Progenitor cell of endocrine pancreas (in vitro differentiated cells): Measurements from ENCODE around the gene UPF3A. TPM values are rescaled to one million over a fixed set of nuclear protein-coding genes. Genes with fewer than 3 reads are reported as not detected.

Source experiments
- DNase-seq: peaks from one replicate; pipeline ENCODE4 v3.0.0; 2021; ENCODE audit warnings: low spot score; ENCODE audit not compliant: unreplicated experiment
- H3K27ac Mint-ChIP-seq: 2 replicates; pipeline ENCODE4 v1.8.0; 2021; ENCODE audit warnings: mild to moderate bottlenecking, moderate library complexity, mixed read lengths
- H3K27me3 Mint-ChIP-seq: 2 replicates; pipeline ENCODE4 v1.8.0; 2021; ENCODE audit warnings: mixed read lengths
- H3K36me3 Mint-ChIP-seq: 2 replicates; pipeline ENCODE4 v1.8.0; 2022; ENCODE audit warnings: mixed read lengths; ENCODE audit not compliant: insufficient read depth
- H3K4me1 Mint-ChIP-seq: 2 replicates; pipeline ENCODE4 v1.8.0; 2021; ENCODE audit warnings: low read depth, mixed read lengths
- H3K4me3 Mint-ChIP-seq: 2 replicates; pipeline ENCODE4 v1.8.0; 2021; ENCODE audit warnings: low read depth, mild to moderate bottlenecking, moderate library complexity, mixed read lengths
- H3K9me3 Mint-ChIP-seq: 2 replicates; pipeline ENCODE4 v1.8.0; 2021; ENCODE audit warnings: low read depth, mixed read lengths
- total RNA-seq: library from RNA; stranded (reverse); gene quantifications from 2 replicates; pipeline ENCODE4 v1.2.1, GENCODE V29; 2021
- TF ChIP-seq, protein P1 (sequence below): fragments of 200-600 bp; sonication (generic); IDR thresholded peaks from one replicate; pipeline ENCODE4 v1.5.0; 2021; ENCODE audit warnings: antibody characterized with exemption, mild to moderate bottlenecking; ENCODE audit not compliant: unreplicated experiment

UPF3A gene
- total RNA-seq, 1 donor from 2014 or later = 149 TPM

- H3K27ac Mint-ChIP-seq = no peak overlapping the region
- TF ChIP-seq, protein P1, sequence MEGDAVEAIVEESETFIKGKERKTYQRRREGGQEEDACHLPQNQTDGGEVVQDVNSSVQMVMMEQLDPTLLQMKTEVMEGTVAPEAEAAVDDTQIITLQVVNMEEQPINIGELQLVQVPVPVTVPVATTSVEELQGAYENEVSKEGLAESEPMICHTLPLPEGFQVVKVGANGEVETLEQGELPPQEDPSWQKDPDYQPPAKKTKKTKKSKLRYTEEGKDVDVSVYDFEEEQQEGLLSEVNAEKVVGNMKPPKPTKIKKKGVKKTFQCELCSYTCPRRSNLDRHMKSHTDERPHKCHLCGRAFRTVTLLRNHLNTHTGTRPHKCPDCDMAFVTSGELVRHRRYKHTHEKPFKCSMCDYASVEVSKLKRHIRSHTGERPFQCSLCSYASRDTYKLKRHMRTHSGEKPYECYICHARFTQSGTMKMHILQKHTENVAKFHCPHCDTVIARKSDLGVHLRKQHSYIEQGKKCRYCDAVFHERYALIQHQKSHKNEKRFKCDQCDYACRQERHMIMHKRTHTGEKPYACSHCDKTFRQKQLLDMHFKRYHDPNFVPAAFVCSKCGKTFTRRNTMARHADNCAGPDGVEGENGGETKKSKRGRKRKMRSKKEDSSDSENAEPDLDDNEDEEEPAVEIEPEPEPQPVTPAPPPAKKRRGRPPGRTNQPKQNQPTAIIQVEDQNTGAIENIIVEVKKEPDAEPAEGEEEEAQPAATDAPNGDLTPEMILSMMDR = no peak
- H3K4me3 Mint-ChIP-seq = no peak overlapping the region
- H3K36me3 Mint-ChIP-seq = peaks cover 42% of the 10 kb centered on the region
- no peaks in the 10 kb centered on the region for H3K27me3 Mint-ChIP-seq
- DNase-seq = no peak
- no peaks in the 10 kb centered on the region for H3K4me1 Mint-ChIP-seq
- H3K9me3 Mint-ChIP-seq = no peaks in the 10 kb centered on the region
Observed at GRCh38 chr13:114269281-114269770, 12.1 kb upstream of the UPF3A start.

GRCh38 chr13:114272977-114273376, 8.4 kb upstream of the UPF3A start:
- Mint-ChIP-seq H3K9me3 (no peaks in the 10 kb centered on the region), H3K36me3 (peaks cover 36% of the 10 kb centered on the region), H3K4me1 (peaks cover 2% of the 10 kb centered on the region), H3K4me3 (no peak overlapping the region), H3K27me3 (no peaks in the 10 kb centered on the region), H3K27ac (no peak overlapping the region)
- TF ChIP-seq, protein P1 = no peak
- DNase-seq = no peak

DNA sequence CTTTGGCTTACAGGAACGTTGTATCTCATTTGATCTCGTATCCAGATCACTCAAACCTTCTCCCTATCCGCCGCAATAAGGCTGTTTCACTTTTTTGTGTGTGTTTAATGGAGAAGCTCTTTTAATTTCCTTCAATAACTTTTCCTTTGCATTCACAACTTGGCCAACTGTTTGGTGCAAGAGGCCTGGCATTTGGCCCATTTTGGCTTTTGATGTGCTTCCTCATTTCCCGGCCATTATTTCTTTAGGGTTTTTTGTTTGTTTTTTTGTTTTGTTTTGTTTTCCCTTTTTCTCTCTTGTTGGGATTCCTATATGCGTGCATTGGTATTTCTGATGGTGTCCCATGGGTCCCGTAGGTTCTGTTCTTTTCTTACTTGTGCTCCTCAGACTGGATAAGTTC, 6.1 kb upstream of the UPF3A start:
- DNase-seq = no peak
- H3K9me3 Mint-ChIP-seq = no peaks in the 10 kb centered on the region
- H3K27ac Mint-ChIP-seq = no peak overlapping the region
- TF ChIP-seq, protein P1 = no peak
- H3K4me3 Mint-ChIP-seq = no peak overlapping the region
- H3K4me1 Mint-ChIP-seq = peaks cover 14% of the 10 kb centered on the region
- no peaks in the 10 kb centered on the region for H3K27me3 Mint-ChIP-seq
- H3K36me3 Mint-ChIP-seq = peaks cover 27% of the 10 kb centered on the region

DNA sequence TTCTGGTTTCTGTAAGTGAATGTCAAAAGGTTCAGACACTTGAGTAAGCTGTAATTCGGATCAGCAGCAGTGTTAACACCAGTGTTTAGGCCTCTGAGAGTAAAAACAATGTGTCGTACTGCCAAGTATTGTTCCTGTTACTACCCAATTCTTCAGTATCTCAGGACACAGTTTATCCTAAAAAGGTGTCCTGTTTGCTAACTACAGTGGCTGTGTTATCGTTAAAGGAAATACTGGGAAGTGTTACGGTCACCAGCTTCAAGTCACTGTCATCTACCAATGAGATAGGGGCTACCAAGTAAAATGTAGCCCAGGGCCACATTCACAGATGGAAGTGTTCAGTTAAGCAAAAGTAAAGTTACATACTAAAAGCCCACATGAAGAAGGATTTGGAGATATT, 2.3 kb upstream of the UPF3A start:
- no peak overlapping the region for H3K4me3 Mint-ChIP-seq
- no peaks in the 10 kb centered on the region for H3K27me3 Mint-ChIP-seq
- TF ChIP-seq, protein P1 = no peak
- peaks cover 15% of the 10 kb centered on the region for H3K36me3 Mint-ChIP-seq
- no peaks in the 10 kb centered on the region for H3K9me3 Mint-ChIP-seq
- H3K27ac Mint-ChIP-seq = no peak overlapping the region
- no peak for DNase-seq
- peaks cover 29% of the 10 kb centered on the region for H3K4me1 Mint-ChIP-seq

- H3K27me3 Mint-ChIP-seq = no peaks in the 10 kb centered on the region
- no peak for DNase-seq
- peak overlapping the region; percentile 96 for H3K27ac Mint-ChIP-seq
- H3K4me1 Mint-ChIP-seq = peaks cover 30% of the 10 kb centered on the region
- TF ChIP-seq, protein P1 = no peak
- peaks cover 16% of the 10 kb centered on the region for H3K36me3 Mint-ChIP-seq
- no peaks in the 10 kb centered on the region for H3K9me3 Mint-ChIP-seq
- peak overlapping the region; percentile 43 for H3K4me3 Mint-ChIP-seq
Observed at GRCh38 chr13:114279758-114280355, 1.5 kb upstream of the UPF3A start.
